BLaER1 treated with 17β-estradiol and CSF1 and Interleukin-3, amounts not matched to agents 10 nM and 100 nM (cell line): ENCODE results near the gene ADO.

Experiments used
- H3K27ac ChIP-seq, 11 experiments: shearing (Covaris generic); formaldehyde crosslinking; 2 replicates each; pipeline ENCODE4 v1.8.1; 2022
- H3K27me3 ChIP-seq, 11 experiments: shearing (Covaris generic); formaldehyde crosslinking; 2 replicates each; pipeline ENCODE4 v1.8.1; 2022
- H3K36me3 ChIP-seq, 11 experiments: shearing (Covaris generic); formaldehyde crosslinking; 2 replicates each; pipeline ENCODE4 v1.8.1; 2022
- H3K4me1 ChIP-seq, 10 experiments: shearing (Covaris generic); formaldehyde crosslinking; 2 replicates each; pipeline ENCODE4 v1.8.1; 2022
- H3K4me2 ChIP-seq, 11 experiments: shearing (Covaris generic); formaldehyde crosslinking; 2 replicates each; pipeline ENCODE4 v1.8.1; 2022
- H3K4me3 ChIP-seq, 10 experiments: shearing (Covaris generic); formaldehyde crosslinking; 2 replicates each; pipeline ENCODE4 v1.8.1; 2022
- H3K9ac ChIP-seq, 11 experiments: shearing (Covaris generic); formaldehyde crosslinking; 2 replicates each; pipeline ENCODE4 v1.8.1; 2022
- H3K9me3 ChIP-seq, 11 experiments: shearing (Covaris generic); formaldehyde crosslinking; replicated peaks in 1 of 11; 2 replicates each; pipeline ENCODE4 v1.8.1; 2022
- H4K20me1 ChIP-seq, 11 experiments: shearing (Covaris generic); formaldehyde crosslinking; 2 replicates each; pipeline ENCODE4 v1.8.1; 2022
- Cebpa-rat ChIP-seq, 11 experiments: shearing (Covaris generic); IDR thresholded peaks; 2 replicates each; pipeline ENCODE4 v1.8.1; 2022

Gene ADO

GRCh38 chr10:62788861-62789467 lies 15.6 kb upstream of the ADO start:
- Histone ChIP-seq H3K27me3 (no peaks in the 10 kb centered on the region), H3K4me3 (no peak overlapping the region), H3K4me1 (0 out of 20 replicates have a peak, but pooled peaks cover 0 to under 1% (median 0%) of the 10 kb centered on the region in 10 experiments), H3K27ac (no peak overlapping the region), H3K9ac (no peak overlapping the region), H3K9me3 (peaks cover 18 to 33% (median 30%) of the 10 kb centered on the region in 11 experiments), H3K36me3 (no peaks in the 10 kb centered on the region), H4K20me1 (no peaks in the 10 kb centered on the region), H3K4me2 (no peak overlapping the region)
- TF ChIP-seq Cebpa-rat (IDR thresholded peaks at IDR 0.05): no peak

- Histone ChIP-seq H3K4me2 (no peak overlapping the region), H3K27ac (no peak overlapping the region), H3K4me3 (no peak overlapping the region), H3K4me1 (peaks cover 0 to 5% (median 0%) of the 10 kb centered on the region in 10 experiments; a peak in 4 of 20 replicates), H3K9ac (no peak overlapping the region), H4K20me1 (no peaks in the 10 kb centered on the region), H3K27me3 (no peaks in the 10 kb centered on the region), H3K9me3 (peaks cover 7 to 22% (median 18%) of the 10 kb centered on the region in 11 experiments), H3K36me3 (no peaks in the 10 kb centered on the region)
- no peak for TF ChIP-seq Cebpa-rat (IDR thresholded peaks at IDR 0.05)
Observed at GRCh38 chr10:62790019-62790555, 14.4 kb upstream of the ADO start.

GRCh38 chr10:62790571-62790970 lies 13.9 kb upstream of the ADO start:
- TF ChIP-seq Cebpa-rat (IDR thresholded peaks at IDR 0.05): no peak
- Histone ChIP-seq H3K36me3 (no peaks in the 10 kb centered on the region), H4K20me1 (no peaks in the 10 kb centered on the region)

GRCh38 chr10:62792261-62792660 lies 12.3 kb upstream of the ADO start:
- no peak overlapping the region for H3K4me2 ChIP-seq
- no peaks in the 10 kb centered on the region for H4K20me1 ChIP-seq
- no peak overlapping the region for H3K27ac ChIP-seq
- peaks cover 0 to 5% (median 0%) of the 10 kb centered on the region in 10 experiments; a peak in 4 of 20 replicates for H3K4me1 ChIP-seq
- no peak for TF ChIP-seq Cebpa-rat (IDR thresholded peaks at IDR 0.05)
- no peaks in the 10 kb centered on the region for H3K36me3 ChIP-seq
- H3K4me3 ChIP-seq: no peak overlapping the region
- H3K9ac ChIP-seq: no peak overlapping the region
- peaks cover 0 to under 1% (median 0%) of the 10 kb centered on the region in 11 experiments; a peak in 1 of 22 replicates for H3K9me3 ChIP-seq
- H3K27me3 ChIP-seq: no peaks in the 10 kb centered on the region

More at GRCh38 chr10:62790571-62790970, 13.9 kb upstream of the ADO start:
- H3K9ac ChIP-seq: no peak overlapping the region
- peaks cover 0 to 5% (median 0%) of the 10 kb centered on the region in 10 experiments; a peak in 4 of 20 replicates for H3K4me1 ChIP-seq
- no peak overlapping the region for H3K4me2 ChIP-seq
- H3K4me3 ChIP-seq: no peak overlapping the region
- no peaks in the 10 kb centered on the region for H3K27me3 ChIP-seq
- peaks cover 2 to 17% (median 14%) of the 10 kb centered on the region in 11 experiments; a peak in 21 of 22 replicates for H3K9me3 ChIP-seq
- H3K27ac ChIP-seq: no peak overlapping the region

- Histone ChIP-seq H3K27me3 (no peaks in the 10 kb centered on the region), H3K9me3 (no peaks in the 10 kb centered on the region), H3K4me3 (no peak overlapping the region), H3K4me1 (peaks cover 0 to 15% (median 0%) of the 10 kb centered on the region in 10 experiments; a peak in 7 of 20 replicates), H3K9ac (no peak overlapping the region), H4K20me1 (no peaks in the 10 kb centered on the region), H3K36me3 (no peaks in the 10 kb centered on the region), H3K27ac (no peak overlapping the region), H3K4me2 (peak overlapping the region in 5 of 11 experiments; percentile 31 to 42 (median 36); a peak in 5 of 22 replicates)
- TF ChIP-seq Cebpa-rat (IDR thresholded peaks at IDR 0.05): no peak
Observed at GRCh38 chr10:62794306-62794705, 10.2 kb upstream of the ADO start.

- H4K20me1 ChIP-seq: no peaks in the 10 kb centered on the region
- H3K9ac ChIP-seq: no peak overlapping the region
- H3K4me1 ChIP-seq: peaks cover 0 to 15% (median 0%) of the 10 kb centered on the region in 10 experiments; a peak in 7 of 20 replicates
- no peak overlapping the region for H3K4me2 ChIP-seq
- no peaks in the 10 kb centered on the region for H3K36me3 ChIP-seq
- H3K4me3 ChIP-seq: no peak overlapping the region
- no peaks in the 10 kb centered on the region for H3K9me3 ChIP-seq
- H3K27ac ChIP-seq: no peak overlapping the region
- no peaks in the 10 kb centered on the region for H3K27me3 ChIP-seq
- no peak for TF ChIP-seq Cebpa-rat (IDR thresholded peaks at IDR 0.05)
Observed at GRCh38 chr10:62795100-62795499, 9.4 kb upstream of the ADO start.

GRCh38 chr10:62795762-62796161 lies 8.8 kb upstream of the ADO start:
- Histone ChIP-seq H3K9me3 (no peaks in the 10 kb centered on the region), H3K36me3 (no peaks in the 10 kb centered on the region), H3K4me1 (peaks cover 0 to 15% (median 0%) of the 10 kb centered on the region in 10 experiments; a peak in 7 of 20 replicates), H4K20me1 (no peaks in the 10 kb centered on the region), H3K27ac (no peak overlapping the region), H3K9ac (no peak overlapping the region), H3K27me3 (no peaks in the 10 kb centered on the region), H3K4me3 (no peak overlapping the region), H3K4me2 (no peak overlapping the region)
- TF ChIP-seq Cebpa-rat (IDR thresholded peaks at IDR 0.05): no peak

- no peak overlapping the region for H3K4me3 ChIP-seq
- no peak overlapping the region for H3K9ac ChIP-seq
- H3K4me2 ChIP-seq: no peak overlapping the region
- H3K36me3 ChIP-seq: no peaks in the 10 kb centered on the region
- H3K27me3 ChIP-seq: no peaks in the 10 kb centered on the region
- no peaks in the 10 kb centered on the region for H3K9me3 ChIP-seq
- H3K4me1 ChIP-seq: peaks cover 0 to 15% (median 0%) of the 10 kb centered on the region in 10 experiments; a peak in 7 of 20 replicates
- no peaks in the 10 kb centered on the region for H4K20me1 ChIP-seq
- TF ChIP-seq Cebpa-rat (IDR thresholded peaks at IDR 0.05): no peak
- H3K27ac ChIP-seq: no peak overlapping the region
Observed at GRCh38 chr10:62796896-62797295, 7.6 kb upstream of the ADO start.

- Histone ChIP-seq H4K20me1 (peaks cover 1 to 18% (median 17%) of the 10 kb centered on the region in 11 experiments; a peak in 19 of 22 replicates), H3K9ac (no peak overlapping the region), H3K27me3 (no peaks in the 10 kb centered on the region), H3K36me3 (peaks cover 0 to 11% (median 5%) of the 10 kb centered on the region in 11 experiments; a peak in 12 of 22 replicates), H3K4me1 (peaks cover 18 to 30% (median 20%) of the 10 kb centered on the region in 10 experiments), H3K4me3 (no peak overlapping the region), H3K9me3 (no peaks in the 10 kb centered on the region), H3K4me2 (no peak overlapping the region), H3K27ac (no peak overlapping the region)
- TF ChIP-seq Cebpa-rat (IDR thresholded peaks at IDR 0.05): no peak
Observed at GRCh38 chr10:62801871-62802270, 2.6 kb upstream of the ADO start.
